GM13977 (cell line): ENCODE data around the gene MRGPRE.

Experiments used
- DNase-seq: peaks from one replicate; pipeline ENCODE4 v3.0.0; 2012; ENCODE audit warnings: low spot score
- CTCF ChIP-seq: IDR thresholded peaks from 2 replicates; pipeline ENCODE4 v1.5.1; 2012; ENCODE audit warnings: mild to moderate bottlenecking, control low read depth; ENCODE audit not compliant: insufficient read depth; ENCODE audit errors: extremely low read depth, missing control alignments
- in situ Hi-C: fragments of 300-500 bp; cut with MboI; formaldehyde crosslinking; loops from one replicate; pipeline ENCODE4 v1.12.0; 2022; ENCODE audit warnings: low sequenced_read_pairs, low pct_unique_long_range_greater_than_20kb, mixed read lengths, inconsistent platforms; ENCODE audit not compliant: unreplicated experiment

The MRGPRE gene

DNA sequence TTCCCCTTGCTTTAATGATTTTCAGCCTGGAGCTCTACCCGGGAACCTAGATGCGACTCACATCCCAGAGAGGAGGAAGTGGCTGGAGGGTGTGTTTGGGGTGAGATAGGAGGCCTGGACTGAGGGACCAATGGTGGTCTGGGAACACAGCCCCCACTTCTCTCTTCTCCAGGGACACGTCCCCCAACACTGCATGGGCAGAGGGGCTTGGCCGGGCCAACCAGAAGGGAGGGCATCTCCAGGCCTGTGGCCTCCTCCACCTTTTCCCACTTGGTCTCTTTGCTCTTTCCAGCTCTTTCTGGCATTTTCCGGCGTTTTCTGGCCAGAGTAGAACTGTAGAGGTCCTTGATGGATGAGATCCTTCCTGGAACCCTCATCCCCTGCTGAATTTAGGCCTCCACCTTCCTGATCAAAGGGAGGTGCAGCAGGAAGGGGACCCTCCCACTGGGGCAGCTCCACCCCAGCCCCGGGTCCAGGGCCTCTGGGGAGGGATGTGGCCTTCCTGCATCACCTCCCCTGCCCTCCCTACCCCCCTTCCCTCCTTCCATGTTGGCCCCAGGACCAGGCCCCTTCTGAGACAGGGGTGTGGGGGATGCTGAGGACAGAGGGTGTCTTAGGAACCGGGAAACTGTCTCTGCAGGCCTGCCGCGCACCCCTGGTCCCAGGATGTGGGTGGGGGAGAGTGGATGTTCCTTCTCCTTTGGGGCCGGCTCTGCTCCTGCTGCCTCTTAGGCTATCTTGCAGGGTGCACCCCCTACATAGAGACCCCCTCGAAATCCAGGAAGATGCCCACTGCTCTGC, 38.0 kb downstream of the MRGPRE start:
- in situ Hi-C loops = no loop called here
- TF ChIP-seq CTCF = no peak
- no peak for DNase-seq

DNA sequence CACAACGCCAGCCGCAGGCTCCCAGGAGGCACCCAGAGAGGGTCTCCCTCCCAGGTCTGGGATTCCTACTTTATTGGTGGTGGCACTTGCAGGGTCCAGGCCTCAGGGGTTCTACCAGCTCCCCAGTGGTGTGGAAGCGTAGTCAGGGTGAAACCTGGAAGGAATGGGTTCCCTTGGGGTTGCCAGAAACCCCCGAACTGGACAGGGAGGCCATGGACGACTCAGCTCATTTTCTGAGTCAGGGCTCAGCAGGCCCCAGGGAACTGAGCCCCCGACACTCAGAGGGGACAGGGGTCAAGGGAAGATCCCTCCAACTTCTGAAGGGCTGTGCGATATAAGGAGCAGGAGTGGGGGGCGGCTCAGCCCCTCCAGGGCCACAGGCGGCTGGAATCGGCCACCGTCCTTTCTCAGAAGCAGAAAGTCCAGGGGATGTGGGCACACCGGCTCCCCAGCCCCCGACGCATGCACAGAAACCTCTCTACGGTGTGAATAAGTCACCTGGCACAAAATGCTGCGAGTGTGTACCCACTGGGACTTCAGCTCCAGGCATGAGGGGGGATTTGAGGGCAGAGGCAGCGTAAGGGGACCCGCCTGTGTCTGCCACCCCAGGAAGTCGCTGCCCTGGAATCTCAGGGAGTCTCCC, 38.7 kb downstream of the MRGPRE start:
- no peak for DNase-seq
- TF ChIP-seq CTCF = no peak
- in situ Hi-C loops = no loop called here

DNA sequence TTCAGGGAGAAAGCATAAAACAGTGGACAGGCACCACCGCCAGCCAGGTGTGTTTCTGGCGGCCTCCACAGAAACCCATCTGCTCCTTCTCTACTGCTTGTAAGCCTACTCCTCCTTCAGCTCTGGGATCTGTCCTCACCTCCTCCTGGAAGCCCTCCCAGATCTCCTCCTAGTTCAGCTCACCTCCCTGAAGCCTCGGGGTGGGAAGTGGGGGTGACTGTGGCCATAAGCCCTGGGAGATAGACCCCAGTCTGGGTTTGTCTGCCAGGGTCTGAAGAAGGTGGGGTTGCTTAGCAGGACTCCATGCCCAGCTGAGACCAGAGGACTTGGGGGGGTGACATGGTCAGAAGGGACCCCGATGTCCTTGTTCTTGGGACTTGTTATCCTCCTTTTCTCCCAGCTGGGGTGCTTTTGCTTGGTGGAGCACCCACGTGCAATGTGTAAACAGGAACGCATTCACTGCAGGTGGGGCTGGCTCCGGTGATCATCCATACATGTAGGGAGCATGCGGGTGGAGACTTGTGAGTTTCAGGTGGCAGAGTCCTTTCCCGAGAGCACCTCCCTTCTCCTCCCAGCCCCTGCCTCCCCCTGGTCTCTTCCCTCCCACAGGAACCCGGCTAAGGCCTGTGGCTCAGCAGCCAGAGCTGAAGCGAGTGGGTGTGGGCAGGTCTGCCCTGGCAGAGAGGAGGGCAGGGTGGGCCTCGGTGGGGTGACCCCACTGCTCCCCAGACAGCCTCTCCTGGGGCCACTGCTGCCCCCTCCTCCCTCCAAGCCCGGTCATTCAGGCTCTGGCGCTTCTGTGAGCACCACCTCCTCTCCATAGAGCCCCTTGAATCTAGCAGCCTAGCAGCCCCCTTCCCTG, 39.5 kb downstream of the MRGPRE start:
- no peak for TF ChIP-seq CTCF
- in situ Hi-C loops = no loop called here
- DNase-seq = no peak

GRCh38 chr11:3191586-3192324, 40.5 kb downstream of the MRGPRE start:
- no peak for DNase-seq
- no peak for TF ChIP-seq CTCF
- in situ Hi-C loops = no loop called here

- TF ChIP-seq CTCF = no peak
- in situ Hi-C loops = no loop called here
Observed at GRCh38 chr11:3190600-3190999, 41.6 kb downstream of the MRGPRE start.

GRCh38 chr11:3189886-3190583, 42.2 kb downstream of the MRGPRE start:
- DNase-seq = no peak
- in situ Hi-C loops = no loop called here
- no peak for TF ChIP-seq CTCF

More at GRCh38 chr11:3190600-3190999, 41.6 kb downstream of the MRGPRE start:
- DNase-seq = no peak
